K562 (cell line): ENCODE data around the gene NEB. TPM values are rescaled to one million over a fixed set of nuclear protein-coding genes. Genes with fewer than 3 reads are reported as not detected.

Experiments
- BDP1 ChIP-seq: IDR thresholded peaks from 3 replicates; pipeline ENCODE4 v1.6.1; 2011; ENCODE audit not compliant: insufficient read length, insufficient read depth
- ETS2 ChIP-seq: IDR thresholded peaks from 2 replicates; pipeline ENCODE4 v1.6.1; 2016; ENCODE audit warnings: borderline replicate concordance, missing genetic modification characterization, mild to moderate bottlenecking, moderate library complexity, missing compliant biosample characterization; ENCODE audit not compliant: poor library complexity, severe bottlenecking
- FOS ChIP-seq: IDR thresholded peaks from 3 replicates; pipeline ENCODE4 v1.6.1; 2011; ENCODE audit not compliant: insufficient read length; ENCODE audit errors: extremely low read depth
- GABPA ChIP-seq: fragments of 200-800 bp; sonication (Bioruptor generic); conservative IDR thresholded peaks from 2 replicates; pipeline ENCODE4 v1.6.1; 2016; ENCODE audit warnings: low read depth, missing genetic modification characterization, missing compliant biosample characterization
- GATA2 ChIP-seq: sonication (generic); formaldehyde crosslinking; IDR thresholded peaks from 2 replicates; pipeline ENCODE4 v1.4.0; 2020; ENCODE audit warnings: mild to moderate bottlenecking, missing genetic modification reagents
- HDGF ChIP-seq: fragments of 450-650 bp; IDR thresholded peaks from 2 replicates; pipeline ENCODE4 v1.6.1; 2016
- HNRNPL ChIP-seq: fragments of 200-400 bp; formaldehyde crosslinking; IDR thresholded peaks from 2 replicates; pipeline ENCODE4 v1.6.1; 2017; ENCODE audit warnings: low read depth, mild to moderate bottlenecking, low read length
- KHSRP ChIP-seq: fragments of 450-650 bp; IDR thresholded peaks from 2 replicates; pipeline ENCODE4 v1.6.1; 2017
- KLF13 ChIP-seq: fragments of 450-650 bp; IDR thresholded peaks from 2 replicates; pipeline ENCODE4 v1.6.1; 2016; ENCODE audit warnings: missing genetic modification characterization, low read depth, mild to moderate bottlenecking, missing compliant biosample characterization, moderate library complexity, borderline replicate concordance
- KLF16 ChIP-seq: IDR thresholded peaks from 2 replicates; pipeline ENCODE4 v1.6.1; 2016; ENCODE audit warnings: antibody characterized with exemption
- MAZ ChIP-seq, 2 experiments: fragments of 450-650 bp in 1 of 2; sonication (generic) in 1 of 2; formaldehyde crosslinking; IDR thresholded peaks in 1 of 2; conservative IDR thresholded peaks in 1 of 2; 2 replicates each; pipeline versions ENCODE4 v1.4.0 to v1.5.0; 2020; ENCODE audit warnings: mild to moderate bottlenecking in 1 of 2, missing genetic modification reagents in 1 of 2
- MECOM ChIP-seq: fragments of 250-450 bp; sonication (Bioruptor Pico); IDR thresholded peaks from 2 replicates; pipeline ENCODE4 v1.8.0; 2022; ENCODE audit warnings: inconsistent platforms
- RBM22 ChIP-seq: fragments of 200-400 bp; formaldehyde crosslinking; IDR thresholded peaks from 2 replicates; pipeline ENCODE4 v1.6.1; 2018; ENCODE audit warnings: low read length, low read depth; ENCODE audit not compliant: poor library complexity, severe bottlenecking
- RBM34 ChIP-seq: fragments of 200-400 bp; formaldehyde crosslinking; IDR thresholded peaks from 2 replicates; pipeline ENCODE4 v1.6.1; 2018; ENCODE audit warnings: low read length, borderline replicate concordance; ENCODE audit not compliant: insufficient read depth
- RFX7 ChIP-seq: fragments of 250-450 bp; sonication (Bioruptor Pico); IDR thresholded peaks from 2 replicates; pipeline ENCODE4 v1.5.1; 2021; ENCODE audit warnings: mild to moderate bottlenecking
- SAFB ChIP-seq: fragments of 200-400 bp; formaldehyde crosslinking; IDR thresholded peaks from 2 replicates; pipeline ENCODE4 v1.6.1; 2017; ENCODE audit warnings: low read depth, low read length, borderline replicate concordance
- SMAD3 ChIP-seq: fragments of 450-650 bp; formaldehyde crosslinking; conservative IDR thresholded peaks from 2 replicates; pipeline ENCODE4 v1.4.0; 2020; ENCODE audit warnings: mild to moderate bottlenecking
- SMAD4 ChIP-seq: fragments of 250-450 bp; sonication (Bioruptor Pico); conservative IDR thresholded peaks from 2 replicates; pipeline ENCODE4 v1.8.0; 2021; ENCODE audit warnings: inconsistent platforms, mild to moderate bottlenecking, moderate library complexity
- SRSF1 ChIP-seq: fragments of 200-400 bp; formaldehyde crosslinking; IDR thresholded peaks from 2 replicates; pipeline ENCODE4 v1.6.1; 2017; ENCODE audit warnings: mild to moderate bottlenecking, low read depth, low read length, moderate library complexity
- TAF9B ChIP-seq: fragments of 450-650 bp; IDR thresholded peaks from 2 replicates; pipeline ENCODE4 v1.6.1; 2018; ENCODE audit warnings: mild to moderate bottlenecking; ENCODE audit not compliant: partially characterized antibody
- U2AF1 ChIP-seq: fragments of 200-400 bp; formaldehyde crosslinking; optimal IDR thresholded peaks from 2 replicates; pipeline ENCODE3; 2017; ENCODE audit warnings: mild to moderate bottlenecking, low read depth, low read length, moderate library complexity
- ZNF121 ChIP-seq: sonication (generic); formaldehyde crosslinking; conservative IDR thresholded peaks from 2 replicates; pipeline ENCODE4 v1.8.0; 2022; ENCODE audit warnings: missing genetic modification reagents
- ZNF282 ChIP-seq: sonication (generic); formaldehyde crosslinking; IDR thresholded peaks from 2 replicates; pipeline ENCODE4 v1.8.1; 2023; ENCODE audit warnings: missing genetic modification reagents
- ZNF311 ChIP-seq: fragments of 250-450 bp; sonication (Bioruptor Pico); IDR thresholded peaks from 2 replicates; pipeline ENCODE4 v1.4.0; 2020; ENCODE audit warnings: mild to moderate bottlenecking, moderate library complexity
- ZNF551 ChIP-seq: fragments of 250-450 bp; sonication (Bioruptor Pico); IDR thresholded peaks from 2 replicates; pipeline ENCODE4 v1.5.0; 2021; ENCODE audit warnings: mild to moderate bottlenecking, moderate library complexity
- ZNF584 ChIP-seq: fragments of 200-800 bp; sonication (Bioruptor generic); IDR thresholded peaks from 2 replicates; pipeline ENCODE4 v1.6.1; 2016; ENCODE audit warnings: low read depth, mild to moderate bottlenecking, missing genetic modification characterization, missing compliant biosample characterization
- polyA plus RNA-seq, 8 experiments: library from polyadenylated mRNA; depleted of rRNA in 4 of 8; stranded (reverse) in 5 of 8; unstranded in 3 of 8; fragments of >200 nt; fragmentation: Nextera tagmentation in 2 of 8; fragmentation: Illumina TruSeq in 1 of 8; extraction: Ambion mirVana in 2 of 8; extraction: Trizol in 1 of 8; gene quantifications; 2 replicates each; pipeline versions ENCODE4 v1.2.1 to v1.2.3, GENCODE V29; 2011 to 2014; ENCODE audit warnings: inconsistent platforms in 1 of 8, missing spikeins in 1 of 8
- total RNA-seq, 7 experiments: library from RNA; depleted of rRNA in 6 of 7; stranded (reverse); fragments of >200 nt in 6 of 7; fragmentation: Illumina TruSeq in 2 of 7; extraction: Trizol in 2 of 7; gene quantifications; 2 replicates each; pipeline versions ENCODE4 v1.2.1 to v1.2.3, GENCODE V29; 2011 to 2021; ENCODE audit warnings: low replicate concordance in 1 of 7
- TF ChIP-seq, protein P1 (sequence below): IDR thresholded peaks from 3 replicates; pipeline ENCODE4 v1.6.1; 2011; ENCODE audit warnings: borderline replicate concordance, mild to moderate bottlenecking; ENCODE audit not compliant: insufficient read length, insufficient read depth
- TF ChIP-seq, protein P2 (sequence below): sonication (generic); formaldehyde crosslinking; IDR thresholded peaks from 2 replicates; pipeline ENCODE4 v1.8.1; 2023; ENCODE audit warnings: mild to moderate bottlenecking, missing genetic modification reagents
- TF ChIP-seq, protein P3 (sequence below): fragments of 450-650 bp; conservative IDR thresholded peaks from 2 replicates; pipeline ENCODE4 v1.6.1; 2016; ENCODE audit warnings: missing genetic modification characterization, low read depth, mild to moderate bottlenecking, control low read depth, missing compliant biosample characterization

The NEB gene
- total and polyA plus RNA-seq, 9 of the 15 experiments (the other 6 are each of a cell fraction or from before 2014, with no cell fraction given): 1.7 to 3.8 (median 2.9) TPM

DNA sequence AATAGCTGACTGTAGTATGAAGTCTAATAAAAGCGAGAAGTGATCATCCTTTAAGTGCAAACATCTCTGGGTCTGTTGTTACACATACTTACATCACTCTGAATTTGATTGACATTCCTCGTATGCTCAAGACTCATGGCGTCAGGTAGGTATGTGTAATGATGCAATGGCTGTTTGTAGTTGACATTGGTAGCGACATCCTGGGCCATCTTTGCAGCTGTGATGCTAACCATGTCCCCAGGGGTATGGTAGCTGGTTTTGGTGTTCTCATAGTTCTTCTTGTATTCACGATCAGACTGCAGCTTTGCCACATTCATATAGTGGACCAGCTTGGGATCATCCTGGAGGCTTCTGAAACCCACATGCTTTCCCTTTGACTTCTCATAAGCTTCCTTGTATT is 62.0 kb downstream of the NEB start (continued):
- TF ChIP-seq, protein P1, sequence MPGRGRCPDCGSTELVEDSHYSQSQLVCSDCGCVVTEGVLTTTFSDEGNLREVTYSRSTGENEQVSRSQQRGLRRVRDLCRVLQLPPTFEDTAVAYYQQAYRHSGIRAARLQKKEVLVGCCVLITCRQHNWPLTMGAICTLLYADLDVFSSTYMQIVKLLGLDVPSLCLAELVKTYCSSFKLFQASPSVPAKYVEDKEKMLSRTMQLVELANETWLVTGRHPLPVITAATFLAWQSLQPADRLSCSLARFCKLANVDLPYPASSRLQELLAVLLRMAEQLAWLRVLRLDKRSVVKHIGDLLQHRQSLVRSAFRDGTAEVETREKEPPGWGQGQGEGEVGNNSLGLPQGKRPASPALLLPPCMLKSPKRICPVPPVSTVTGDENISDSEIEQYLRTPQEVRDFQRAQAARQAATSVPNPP: no peak
- TF ChIP-seq GABPA (peak; percentile 42; the same call in 1 of the 2 replicates), TAF9B (peak; percentile 19), KLF13 (tag) (no peak), ZNF584 (CRISPR knock-in tag) (peak; percentile 97), RBM34 (no peak), RBM22 (no peak), U2AF1 (no peak), KHSRP (no peak), ZNF282 (no peak), ZNF121 (no peak), HDGF (no peak), GATA2 (no peak), ZNF311 (CRISPR knock-in tag) (no peak), SAFB (no peak), HNRNPL (no peak), SMAD3 (peak; percentile 85; the same call in 1 of the 2 replicates), KLF16 (no peak), SRSF1 (no peak), BDP1 (no peak), MAZ (CRISPR knock-in tag; conservative IDR thresholded peaks at IDR 0.05 in 1 of 2, IDR thresholded peaks at IDR 0.05 in 1 of 2) (no peak), SMAD4 (CRISPR knock-in tag) (peak; percentile 94), FOS (no peak), RFX7 (CRISPR knock-in tag) (no peak), MECOM (CRISPR knock-in tag) (peak; percentile 58; the same call in 1 of the 2 replicates), ETS2 (tag) (no peak), ZNF551 (CRISPR knock-in tag) (no peak)
- TF ChIP-seq, protein P2, sequence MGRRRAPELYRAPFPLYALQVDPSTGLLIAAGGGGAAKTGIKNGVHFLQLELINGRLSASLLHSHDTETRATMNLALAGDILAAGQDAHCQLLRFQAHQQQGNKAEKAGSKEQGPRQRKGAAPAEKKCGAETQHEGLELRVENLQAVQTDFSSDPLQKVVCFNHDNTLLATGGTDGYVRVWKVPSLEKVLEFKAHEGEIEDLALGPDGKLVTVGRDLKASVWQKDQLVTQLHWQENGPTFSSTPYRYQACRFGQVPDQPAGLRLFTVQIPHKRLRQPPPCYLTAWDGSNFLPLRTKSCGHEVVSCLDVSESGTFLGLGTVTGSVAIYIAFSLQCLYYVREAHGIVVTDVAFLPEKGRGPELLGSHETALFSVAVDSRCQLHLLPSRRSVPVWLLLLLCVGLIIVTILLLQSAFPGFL (CRISPR knock-in tag): no peak
- TF ChIP-seq, protein P3, sequence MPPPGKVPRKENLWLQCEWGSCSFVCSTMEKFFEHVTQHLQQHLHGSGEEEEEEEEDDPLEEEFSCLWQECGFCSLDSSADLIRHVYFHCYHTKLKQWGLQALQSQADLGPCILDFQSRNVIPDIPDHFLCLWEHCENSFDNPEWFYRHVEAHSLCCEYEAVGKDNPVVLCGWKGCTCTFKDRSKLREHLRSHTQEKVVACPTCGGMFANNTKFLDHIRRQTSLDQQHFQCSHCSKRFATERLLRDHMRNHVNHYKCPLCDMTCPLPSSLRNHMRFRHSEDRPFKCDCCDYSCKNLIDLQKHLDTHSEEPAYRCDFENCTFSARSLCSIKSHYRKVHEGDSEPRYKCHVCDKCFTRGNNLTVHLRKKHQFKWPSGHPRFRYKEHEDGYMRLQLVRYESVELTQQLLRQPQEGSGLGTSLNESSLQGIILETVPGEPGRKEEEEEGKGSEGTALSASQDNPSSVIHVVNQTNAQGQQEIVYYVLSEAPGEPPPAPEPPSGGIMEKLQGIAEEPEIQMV: no peak
